Pancreas (tissue), 10 donors: ENCODE results near the gene PSMD13. TPM values are rescaled to one million over a fixed set of nuclear protein-coding genes. Genes with fewer than 3 reads are reported as not detected.
"Not testable (repeated sequence)": the region's sequence is repeated elsewhere in the genome, so short reads cannot be mapped to it uniquely, and the experiment has no call there.

Source experiments
- ATAC-seq, 4 donors: fragments of 200-7000 bp; cut with Tn5 transposase; one replicate each; pipeline versions ENCODE4 v1.8.0 to v1.9.1; 2020; ENCODE audit warnings: mild to moderate bottlenecking in 4 of 4, moderate library complexity in 4 of 4
- DNase-seq, 6 donors: peaks; one replicate each; pipeline ENCODE4 v3.0.0-alpha.2; 2020
- FAIRE-seq: peaks from 2 replicates; lab custom pipeline; 2012; peaks lifted over from hg19 to GRCh38; lab: Jason Lieb, UNC
- H3K27ac ChIP-seq, 4 donors: fragments of 200-600 bp; sonication (generic); 1 replicate in 3 of 4; 2 replicates in 1 of 4; pipeline versions ENCODE4 v1.5.0 to v1.8.0; 2020
- H3K27me3 ChIP-seq, 4 donors: fragments of 200-600 bp; one replicate each; pipeline ENCODE4 v1.8.0; 2021
- H3K36me3 ChIP-seq, 3 donors: fragments of 200-600 bp; sonication (generic) in 1 of 3; one replicate each; pipeline versions ENCODE4 v1.5.0 to v1.8.0; 2020 to 2021
- H3K4me1 ChIP-seq, 3 donors: fragments of 200-600 bp; one replicate each; pipeline ENCODE4 v1.8.0; 2021
- H3K4me3 ChIP-seq, 4 donors: fragments of 200-600 bp; sonication (generic) in 2 of 4; one replicate each; pipeline versions ENCODE4 v1.5.0 to v1.8.0; 2020 to 2021
- H3K9me3 ChIP-seq, 4 donors: fragments of 200-600 bp; one replicate each; pipeline ENCODE4 v1.8.0; 2021
- CTCF ChIP-seq, 4 donors: fragments of 200-600 bp; sonication (generic) in 3 of 4; IDR thresholded peaks; one replicate each; pipeline versions ENCODE4 v1.5.0 to v1.8.0; 2021; ENCODE audit warnings: antibody characterized with exemption in 4 of 4
- WGBS, 2 donors: extraction: QIAGEN DNeasy Blood & Tissue Kit; methylation state at CpG; one replicate each; pipeline ENCODE4 v1.1.7; 2013; 5-methylcytosine and 5-hydroxymethylcytosine counted together
- intact Hi-C, 3 donors: fragments of 100-400 bp; cut with DNase I; formaldehyde crosslinking; loops; one replicate each; pipeline versions ENCODE4 v1.11.1 to v1.14.2; 2022
- polyA plus RNA-seq, 2 donors: library from polyadenylated mRNA; stranded (reverse); fragments of 200-250 nt; gene quantifications; one replicate each; pipeline ENCODE4 v1.2.3, GENCODE V29; 2013
- total RNA-seq, 6 donors: library from RNA; stranded (reverse); fragmentation: NEBNext Ultra II Directional in 4 of 6; extraction: Animal tissue kit (Norgen Biotek cat#: 25700) in 4 of 6; gene quantifications; one replicate each; pipeline versions ENCODE4 v1.2.1 to v1.2.4, GENCODE V29; 2021 to 2023
- donor health status: healthy with polysubstance abuse.
- donor health status: DM: no; HTN: no; CAD: no; lungs with moderate emphysema.
- donor health status: DM: no; HTN: no; CAD: no.
- donor health status: control.
- donor health status: control.
- donor health status: Bipolar disorder and iron deficiency.
- donor health status: DM: yes; HTN: yes; CAD: no.
- donor health status: DM: no; HTN: no; CAD: no.
- donor health status: DM: no; HTN: no; CAD: no.
- donor health status: DM: yes; HTN: yes; CAD: no.

Gene PSMD13
- total and polyA plus RNA-seq, 8 donors = 35.5 to 118 (median 47.0) TPM

- Histone ChIP-seq H3K36me3 (no peaks in the 10 kb centered on the region), H3K27ac (no peak overlapping the region), H3K4me3 (no peak overlapping the region), H3K4me1 (no peaks in the 10 kb centered on the region), H3K27me3 (no peaks in the 10 kb centered on the region), H3K9me3 (no peaks in the 10 kb centered on the region)
- no peak for TF ChIP-seq CTCF (IDR thresholded peaks at IDR 0.05)
- intact Hi-C loops = no loop called here
- DNase-seq = peak in 1 of 6 donors; percentile 40
- ATAC-seq = peak in 1 of 4 donors; percentile 10
- WGBS, 2 donors = 90 to 91% methylated on average over 4 to 5 of the region's 13 CpGs
- FAIRE-seq = no peak
Measured at GRCh38 chr11:266676-267439, 30.1 kb downstream of the PSMD13 start.

DNA sequence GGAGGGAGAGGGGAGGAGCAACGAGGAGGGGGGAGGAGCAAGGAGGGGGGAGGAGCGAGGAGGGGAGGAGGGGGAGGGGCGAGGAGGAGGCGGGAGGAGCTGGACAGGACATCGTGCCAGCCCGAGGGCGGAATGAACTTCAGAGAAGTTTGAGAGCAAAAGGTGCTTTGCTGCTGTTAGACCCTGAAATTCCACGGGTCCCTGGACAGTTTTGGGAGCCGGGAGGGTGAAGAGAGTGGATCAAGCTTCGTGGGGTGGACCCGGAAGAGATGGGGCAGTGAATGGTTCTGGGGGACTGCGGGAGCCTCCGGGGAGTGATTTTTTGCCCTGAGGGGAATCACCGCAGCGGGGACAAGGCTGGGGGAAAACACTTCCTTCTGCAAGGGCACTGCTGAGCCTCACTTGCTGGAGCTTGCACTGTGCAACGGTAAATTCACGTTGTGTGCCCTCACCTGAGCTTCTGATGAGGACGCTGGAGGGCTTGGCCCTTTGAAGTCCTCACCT, 30.8 kb downstream of the PSMD13 start:
- no peaks in the 10 kb centered on the region for H3K36me3 ChIP-seq
- peak in 1 of 6 donors; percentile 51 for DNase-seq
- H3K27ac ChIP-seq = peak overlapping the region in 2 of 4 donors; percentile 43 to 56
- peak in 3 of 4 donors; percentile 23 to 51 (median 51) for ATAC-seq
- no peaks in the 10 kb centered on the region for H3K27me3 ChIP-seq
- H3K4me3 ChIP-seq = peak overlapping the region in 1 of 4 donors; percentile 12
- intact Hi-C loops = no loop called here
- FAIRE-seq = no peak
- no peaks in the 10 kb centered on the region for H3K9me3 ChIP-seq
- no peak for TF ChIP-seq CTCF (IDR thresholded peaks at IDR 0.05)
- 61 to 67% methylated on average over 14 to 17 of the region's 18 CpGs for WGBS, 2 donors
- no peaks in the 10 kb centered on the region for H3K4me1 ChIP-seq

DNA sequence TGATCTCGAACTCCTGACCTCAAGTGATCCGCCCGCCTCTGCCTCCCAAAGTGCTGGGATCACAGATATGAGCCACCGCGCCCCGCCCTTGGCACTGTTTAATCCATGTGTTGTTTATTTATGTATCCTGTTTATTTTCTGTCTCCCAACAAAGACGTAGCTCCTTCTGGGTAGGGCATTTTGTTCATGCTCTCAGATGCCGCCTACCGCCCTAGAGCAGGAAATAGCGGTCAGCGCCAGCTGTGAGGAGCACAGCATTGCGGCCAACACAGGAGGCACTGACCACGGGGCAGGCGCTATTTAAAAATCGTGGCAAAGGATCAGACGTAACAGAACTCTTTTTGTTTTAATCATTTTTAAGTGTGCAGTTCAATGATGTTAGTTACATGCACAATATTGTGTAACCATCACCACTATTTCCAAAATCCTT, 32.0 kb downstream of the PSMD13 start:
- FAIRE-seq, H3K36me3 ChIP-seq, H3K27me3 ChIP-seq, H3K4me1 ChIP-seq, intact Hi-C loops, H3K9me3 ChIP-seq: not testable (repeated sequence)
- peak overlapping the region in 1 of 4 donors; percentile 7 for H3K4me3 ChIP-seq
- DNase-seq = peak in 1 of 6 donors; percentile 54
- WGBS, 2 donors = 52 to 57% methylated on average over 15 to 16 of the region's 16 CpGs
- peak in 3 of 4 donors; percentile 63 to 85 (median 82) for ATAC-seq
- peak overlapping the region in 3 of 4 donors; percentile 16 to 56 (median 43) for H3K27ac ChIP-seq

- ATAC-seq = peak in 3 of 4 donors; percentile 25 to 47 (median 39)
- intact Hi-C loops = no loop called here
- Histone ChIP-seq H3K4me3 (peak overlapping the region in 1 of 4 donors; percentile 7), H3K9me3 (no peaks in the 10 kb centered on the region), H3K36me3 (no peaks in the 10 kb centered on the region), H3K27me3 (no peaks in the 10 kb centered on the region), H3K27ac (peak overlapping the region in 2 of 4 donors; percentile 43 to 56), H3K4me1 (no peaks in the 10 kb centered on the region)
- WGBS, 2 donors = 54 to 55% methylated on average over 21 of the region's 21 CpGs
- DNase-seq = no peak
- TF ChIP-seq CTCF (IDR thresholded peaks at IDR 0.05) = no peak
- no peak for FAIRE-seq
Measured at GRCh38 chr11:269146-269890, 32.5 kb downstream of the PSMD13 start.
